ENCODE measurements around the gene SHCBP1. TPM values are rescaled to one million over a fixed set of nuclear protein-coding genes. Genes with fewer than 3 reads are reported as not detected.
A peak's percentile ranks its signal among the peaks of the same experiment; 100 is the strongest.

SHCBP1 gene
- total and polyA plus RNA-seq, 9 of the 15 experiments (the other 6 are each of a cell fraction or from before 2014, with no cell fraction given) = 6.2 to 29.6 (median 19.7) TPM

GRCh38 chr16:46621006-46621933 lies at the start of gene SHCBP1 (continued):
- TF ChIP-seq ID3 (CRISPR knock-in tag; IDR thresholded peaks at IDR 0.05) (no peak), ID3 (tag; IDR thresholded peaks at IDR 0.05) (0 out of 2 replicates have a peak, but pooled peaks have one; percentile 46), NKRF (IDR thresholded peaks at IDR 0.05; ENCODE audit: borderline replicate concordance) (peak; percentile 94), FOXJ2 (tag; IDR thresholded peaks at IDR 0.05) (no peak), ESRRA (IDR thresholded peaks at IDR 0.05; ENCODE audit: borderline replicate concordance, low read depth) (no peak), HSF4 (CRISPR knock-in tag; IDR thresholded peaks at IDR 0.05; ENCODE audit: borderline replicate concordance) (no peak), RHOXF2B (CRISPR knock-in tag; conservative IDR thresholded peaks at IDR 0.05) (no peak), ZFP1 (CRISPR knock-in tag; IDR thresholded peaks at IDR 0.05) (no peak), ZNF77 (CRISPR knock-in tag; IDR thresholded peaks at IDR 0.05) (no peak), THAP12 (CRISPR knock-in tag; IDR thresholded peaks at IDR 0.05) (peak; percentile 46; the same call in 1 of the 2 replicates), ZBTB49 (CRISPR knock-in tag; IDR thresholded peaks at IDR 0.05; ENCODE audit: borderline replicate concordance) (0 out of 2 replicates have a peak, but pooled peaks have one; percentile 57), SIRT6 (IDR thresholded peaks at IDR 0.05; ENCODE audit: low read depth, low read length) (no peak), TCF7L2 (IDR thresholded peaks at IDR 0.05; ENCODE audit: low read depth, low read length) (no peak), C11orf30 (IDR thresholded peaks at IDR 0.05; ENCODE audit: low read depth) (peak; percentile 83), KLF16 (IDR thresholded peaks at IDR 0.05) (no peak), NFRKB (IDR thresholded peaks at IDR 0.05; ENCODE audit: low read depth) (peak; percentile 79; the same call in 1 of the 2 replicates), HOMEZ (CRISPR knock-in tag; IDR thresholded peaks at IDR 0.05) (no peak)

Data from K562 (cell line).